Vagina (tissue), 2 donors: ENCODE results near the gene EPHB1. TPM values are rescaled to one million over a fixed set of nuclear protein-coding genes. Genes with fewer than 3 reads are reported as not detected.
A peak's percentile ranks its signal among the peaks of the same experiment; 100 is the strongest.

Experiments
- DNase-seq, 2 donors: peaks; one replicate each; pipeline ENCODE4 v3.0.0-alpha.2; 2017; ENCODE audit errors: extremely low spot score in 2 of 2
- H3K27ac ChIP-seq: fragments of 200-600 bp; sonication (generic); one replicate; pipeline ENCODE4 v1.5.1; 2019
- H3K27me3 ChIP-seq: fragments of 200-600 bp; sonication (generic); one replicate; pipeline ENCODE4 v1.5.1; 2019
- H3K36me3 ChIP-seq, 2 donors: fragments of 200-600 bp; sonication (generic); one replicate each; pipeline ENCODE4 v1.5.1; 2017 to 2019
- H3K4me1 ChIP-seq: fragments of 200-600 bp; sonication (generic); one replicate; pipeline ENCODE4 v1.5.1; 2019
- H3K4me3 ChIP-seq, 2 donors: fragments of 200-600 bp; sonication (generic); 1 replicate in 1 of 2; 2 replicates in 1 of 2; pipeline ENCODE4 v1.5.1; 2016 to 2019
- H3K9me3 ChIP-seq: fragments of 200-600 bp; sonication (generic); one replicate; pipeline ENCODE4 v1.5.1; 2019
- POLR2A ChIP-seq, 2 donors: fragments of 450-650 bp; IDR thresholded peaks; one replicate each; pipeline ENCODE4 v1.6.1; 2017; ENCODE audit warnings: antibody characterized with exemption in 2 of 2, mild to moderate bottlenecking in 2 of 2, moderate library complexity in 2 of 2
- POLR2AphosphoS5 ChIP-seq, 2 donors: sonication (generic); formaldehyde crosslinking; IDR thresholded peaks; one replicate each; pipeline ENCODE4 v1.9.0; 2017; ENCODE audit warnings: antibody characterized with exemption in 2 of 2, mild to moderate bottlenecking in 2 of 2, low read depth in 1 of 2; ENCODE audit not compliant: insufficient read depth in 1 of 2
- intact Hi-C: fragments of 100-400 bp; cut with DNase I; formaldehyde crosslinking; loops from one replicate; pipeline ENCODE4 v1.15.1; 2023
- total RNA-seq: library from RNA; depleted of rRNA; stranded (reverse); fragments of >200 nt; gene quantifications from one replicate; pipeline ENCODE4 v1.2.3, GENCODE V29; 2016
- TF ChIP-seq, protein P1 (sequence below), 3 experiments: fragments of 450-650 bp in 2 of 3; fragments of 200-600 bp in 1 of 3; sonication (generic) in 1 of 3; IDR thresholded peaks; one replicate each; pipeline ENCODE4 v1.5.1; 2017 to 2019; ENCODE audit warnings: antibody characterized with exemption in 3 of 3, mild to moderate bottlenecking in 2 of 3, moderate library complexity in 2 of 3

Gene EPHB1
- total RNA-seq, 1 donor from 2014 or later, result 2.2 TPM

GRCh38 chr3:134766290-134766689 is 28.8 kb upstream of the EPHB1 start:
- Histone ChIP-seq H3K27me3 (no peaks in the 10 kb centered on the region), H3K4me3 (no peak overlapping the region), H3K27ac (no peak overlapping the region), H3K9me3 (no peaks in the 10 kb centered on the region), H3K4me1 (no peaks in the 10 kb centered on the region), H3K36me3 (no peaks in the 10 kb centered on the region)
- peak in 1 of 2 donors; percentile 79 for DNase-seq
- TF ChIP-seq, protein P1, sequence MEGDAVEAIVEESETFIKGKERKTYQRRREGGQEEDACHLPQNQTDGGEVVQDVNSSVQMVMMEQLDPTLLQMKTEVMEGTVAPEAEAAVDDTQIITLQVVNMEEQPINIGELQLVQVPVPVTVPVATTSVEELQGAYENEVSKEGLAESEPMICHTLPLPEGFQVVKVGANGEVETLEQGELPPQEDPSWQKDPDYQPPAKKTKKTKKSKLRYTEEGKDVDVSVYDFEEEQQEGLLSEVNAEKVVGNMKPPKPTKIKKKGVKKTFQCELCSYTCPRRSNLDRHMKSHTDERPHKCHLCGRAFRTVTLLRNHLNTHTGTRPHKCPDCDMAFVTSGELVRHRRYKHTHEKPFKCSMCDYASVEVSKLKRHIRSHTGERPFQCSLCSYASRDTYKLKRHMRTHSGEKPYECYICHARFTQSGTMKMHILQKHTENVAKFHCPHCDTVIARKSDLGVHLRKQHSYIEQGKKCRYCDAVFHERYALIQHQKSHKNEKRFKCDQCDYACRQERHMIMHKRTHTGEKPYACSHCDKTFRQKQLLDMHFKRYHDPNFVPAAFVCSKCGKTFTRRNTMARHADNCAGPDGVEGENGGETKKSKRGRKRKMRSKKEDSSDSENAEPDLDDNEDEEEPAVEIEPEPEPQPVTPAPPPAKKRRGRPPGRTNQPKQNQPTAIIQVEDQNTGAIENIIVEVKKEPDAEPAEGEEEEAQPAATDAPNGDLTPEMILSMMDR (IDR thresholded peaks at IDR 0.05), result no peak
- TF ChIP-seq POLR2A (IDR thresholded peaks at IDR 0.05), result no peak
- no peak for TF ChIP-seq POLR2AphosphoS5 (IDR thresholded peaks at IDR 0.05; ENCODE audit: insufficient read depth in 1 of 2, low read depth in 1 of 2)
- intact Hi-C loops, result no loop called here

- no peak overlapping the region for H3K4me3 ChIP-seq
These were observed 26.9 kb upstream of the EPHB1 start for GRCh38 chr3:134768116-134768515.

GRCh38 chr3:134768837-134769236 is 26.2 kb upstream of the EPHB1 start:
- Histone ChIP-seq H3K9me3 (no peaks in the 10 kb centered on the region), H3K4me1 (no peaks in the 10 kb centered on the region), H3K36me3 (no peaks in the 10 kb centered on the region), H3K27ac (no peak overlapping the region), H3K27me3 (no peaks in the 10 kb centered on the region), H3K4me3 (no peak overlapping the region)
- TF ChIP-seq POLR2A (IDR thresholded peaks at IDR 0.05), result no peak
- intact Hi-C loops, result no loop called here
- DNase-seq, result no peak

More at GRCh38 chr3:134768116-134768515, 26.9 kb upstream of the EPHB1 start:
- Histone ChIP-seq H3K27me3 (no peaks in the 10 kb centered on the region), H3K27ac (no peak overlapping the region), H3K4me1 (no peaks in the 10 kb centered on the region), H3K36me3 (no peaks in the 10 kb centered on the region), H3K9me3 (no peaks in the 10 kb centered on the region)
- no peak for DNase-seq
- intact Hi-C loops, result no loop called here
- TF ChIP-seq, protein P1 (IDR thresholded peaks at IDR 0.05), result no peak
- TF ChIP-seq POLR2A (IDR thresholded peaks at IDR 0.05), result no peak
- no peak for TF ChIP-seq POLR2AphosphoS5 (IDR thresholded peaks at IDR 0.05; ENCODE audit: insufficient read depth in 1 of 2, low read depth in 1 of 2)

DNA sequence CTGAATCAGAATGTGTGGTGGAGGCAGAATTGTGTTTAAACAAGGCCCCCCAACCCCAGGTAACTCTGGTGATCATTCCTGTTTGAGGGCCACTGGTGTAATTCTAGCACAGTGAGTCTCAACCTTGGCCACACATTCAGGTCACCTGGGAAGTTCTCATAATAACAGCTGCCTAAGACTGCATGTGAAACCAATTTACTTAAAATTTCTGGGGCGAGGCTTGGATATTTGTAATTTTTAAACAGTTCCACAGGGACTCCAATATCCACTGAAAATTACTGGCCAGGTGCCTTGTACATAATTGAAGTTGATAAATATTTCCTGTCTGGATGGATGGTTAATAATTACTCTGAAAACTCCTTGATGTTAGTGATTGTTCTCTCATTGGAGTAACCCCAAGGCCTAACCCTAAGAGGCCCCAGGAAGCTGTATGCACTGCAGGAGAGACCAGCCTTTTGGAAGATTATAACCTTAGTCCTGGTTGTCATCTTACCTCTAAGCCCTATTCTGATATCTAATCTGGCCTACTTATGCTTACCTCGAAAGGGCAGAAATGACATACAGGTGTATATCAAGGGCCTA is 25.7 kb upstream of the EPHB1 start:
- Histone ChIP-seq H3K27me3 (no peaks in the 10 kb centered on the region), H3K36me3 (no peaks in the 10 kb centered on the region), H3K9me3 (no peaks in the 10 kb centered on the region), H3K4me1 (no peaks in the 10 kb centered on the region), H3K4me3 (no peak overlapping the region), H3K27ac (no peak overlapping the region)
- DNase-seq, result no peak
- intact Hi-C loops, result no loop called here
- TF ChIP-seq POLR2A (IDR thresholded peaks at IDR 0.05) (no peak), POLR2AphosphoS5 (IDR thresholded peaks at IDR 0.05; ENCODE audit: insufficient read depth in 1 of 2, low read depth in 1 of 2) (no peak)
- TF ChIP-seq, protein P1 (IDR thresholded peaks at IDR 0.05), result no peak

- Histone ChIP-seq H3K4me3 (no peak overlapping the region), H3K36me3 (no peaks in the 10 kb centered on the region), H3K4me1 (no peaks in the 10 kb centered on the region), H3K27me3 (no peaks in the 10 kb centered on the region), H3K9me3 (no peaks in the 10 kb centered on the region), H3K27ac (no peak overlapping the region)
- TF ChIP-seq POLR2AphosphoS5 (IDR thresholded peaks at IDR 0.05; ENCODE audit: insufficient read depth in 1 of 2, low read depth in 1 of 2), result no peak
- TF ChIP-seq, protein P1 (IDR thresholded peaks at IDR 0.05), result no peak
- no peak for TF ChIP-seq POLR2A (IDR thresholded peaks at IDR 0.05)
- intact Hi-C loops, result no loop called here
- DNase-seq, result peak in 1 of 2 donors; percentile 44
These were observed 23.0 kb upstream of the EPHB1 start for GRCh38 chr3:134772011-134772410.
